ENCODE results near the gene CDC14A.

CDC14A gene

DNA sequence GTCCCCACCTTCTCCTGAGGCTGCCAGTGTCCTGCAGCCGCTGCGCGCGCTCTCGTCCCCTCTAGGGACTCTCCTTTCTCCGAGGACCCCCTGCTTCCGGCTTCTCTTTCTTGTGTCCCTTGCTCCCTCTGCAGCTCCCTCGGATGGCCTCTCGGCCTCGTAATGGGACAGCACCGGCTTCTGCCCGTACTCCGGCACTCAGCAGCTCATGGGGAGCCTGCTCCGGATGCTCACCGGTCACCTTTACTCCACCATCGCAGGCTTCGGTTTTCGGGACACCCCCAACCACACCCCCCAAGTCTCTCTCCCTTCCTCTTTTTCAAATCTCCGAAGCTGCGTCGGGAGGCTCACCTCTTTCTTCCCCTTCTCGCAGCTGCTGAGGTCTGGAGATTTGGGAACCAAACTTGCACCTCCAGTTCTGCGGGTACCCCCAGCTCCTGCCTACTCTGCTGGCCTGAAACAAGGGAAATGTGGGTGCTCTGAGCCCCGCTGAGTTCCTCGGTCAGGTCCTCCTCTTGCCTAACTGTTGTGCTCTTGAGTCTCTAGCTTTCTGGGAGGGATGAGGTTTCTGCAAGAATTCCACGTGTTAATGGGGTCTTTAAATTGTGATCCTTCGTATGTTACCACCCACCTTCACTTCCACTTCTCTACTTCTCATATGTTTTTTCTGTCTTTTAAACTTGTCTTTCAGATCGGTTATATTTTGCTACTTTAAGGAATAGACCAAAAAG is 930 bp downstream of the CDC14A start:
- TF ChIP-seq, protein P1, sequence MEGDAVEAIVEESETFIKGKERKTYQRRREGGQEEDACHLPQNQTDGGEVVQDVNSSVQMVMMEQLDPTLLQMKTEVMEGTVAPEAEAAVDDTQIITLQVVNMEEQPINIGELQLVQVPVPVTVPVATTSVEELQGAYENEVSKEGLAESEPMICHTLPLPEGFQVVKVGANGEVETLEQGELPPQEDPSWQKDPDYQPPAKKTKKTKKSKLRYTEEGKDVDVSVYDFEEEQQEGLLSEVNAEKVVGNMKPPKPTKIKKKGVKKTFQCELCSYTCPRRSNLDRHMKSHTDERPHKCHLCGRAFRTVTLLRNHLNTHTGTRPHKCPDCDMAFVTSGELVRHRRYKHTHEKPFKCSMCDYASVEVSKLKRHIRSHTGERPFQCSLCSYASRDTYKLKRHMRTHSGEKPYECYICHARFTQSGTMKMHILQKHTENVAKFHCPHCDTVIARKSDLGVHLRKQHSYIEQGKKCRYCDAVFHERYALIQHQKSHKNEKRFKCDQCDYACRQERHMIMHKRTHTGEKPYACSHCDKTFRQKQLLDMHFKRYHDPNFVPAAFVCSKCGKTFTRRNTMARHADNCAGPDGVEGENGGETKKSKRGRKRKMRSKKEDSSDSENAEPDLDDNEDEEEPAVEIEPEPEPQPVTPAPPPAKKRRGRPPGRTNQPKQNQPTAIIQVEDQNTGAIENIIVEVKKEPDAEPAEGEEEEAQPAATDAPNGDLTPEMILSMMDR (IDR thresholded peaks at IDR 0.05; ENCODE audit: unreplicated experiment in 3 of 3), result no peak
- Mint-ChIP-seq H3K4me3 (peak overlapping the region; percentile 94 to 100 (median 99)), H3K36me3 (ENCODE audit: low read depth) (peaks cover 24% of the 10 kb centered on the region), H3K27me3 (ENCODE audit: low read depth) (no peaks in the 10 kb centered on the region), H3K9me3 (no peaks in the 10 kb centered on the region), H3K27ac (peak overlapping the region; percentile 87 to 96 (median 91)), H3K4me1 (peaks cover 44% of the 10 kb centered on the region)

DNA sequence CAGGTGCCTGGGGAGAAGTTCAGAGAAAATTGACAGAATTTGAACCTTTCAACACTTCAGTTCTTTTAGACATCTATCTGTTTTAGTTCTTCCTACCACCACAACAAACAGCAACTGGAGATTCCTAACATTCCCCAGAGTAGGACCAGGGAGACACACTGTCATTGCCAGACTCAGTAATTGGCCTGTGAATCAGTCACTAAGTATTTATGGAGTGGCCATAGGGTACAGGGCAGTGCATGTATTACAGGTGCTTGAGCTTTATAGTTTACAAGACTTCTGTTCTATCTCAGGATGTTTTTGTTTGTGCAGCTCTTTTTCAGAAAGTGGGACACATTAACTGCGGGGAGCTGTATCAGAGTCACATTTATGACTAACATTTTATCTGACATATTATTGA is 1.7 kb downstream of the CDC14A start:
- no peaks in the 10 kb centered on the region for H3K9me3 Mint-ChIP-seq
- peak overlapping the region; percentile 87 to 96 (median 91) for H3K27ac Mint-ChIP-seq
- no peaks in the 10 kb centered on the region for H3K27me3 Mint-ChIP-seq (ENCODE audit: low read depth)
- TF ChIP-seq, protein P1 (IDR thresholded peaks at IDR 0.05; ENCODE audit: unreplicated experiment in 3 of 3), result no peak
- H3K4me1 Mint-ChIP-seq, result peaks cover 48% of the 10 kb centered on the region
- peak overlapping the region; percentile 94 to 100 (median 99) for H3K4me3 Mint-ChIP-seq
- peaks cover 28% of the 10 kb centered on the region for H3K36me3 Mint-ChIP-seq (ENCODE audit: low read depth)

DNA sequence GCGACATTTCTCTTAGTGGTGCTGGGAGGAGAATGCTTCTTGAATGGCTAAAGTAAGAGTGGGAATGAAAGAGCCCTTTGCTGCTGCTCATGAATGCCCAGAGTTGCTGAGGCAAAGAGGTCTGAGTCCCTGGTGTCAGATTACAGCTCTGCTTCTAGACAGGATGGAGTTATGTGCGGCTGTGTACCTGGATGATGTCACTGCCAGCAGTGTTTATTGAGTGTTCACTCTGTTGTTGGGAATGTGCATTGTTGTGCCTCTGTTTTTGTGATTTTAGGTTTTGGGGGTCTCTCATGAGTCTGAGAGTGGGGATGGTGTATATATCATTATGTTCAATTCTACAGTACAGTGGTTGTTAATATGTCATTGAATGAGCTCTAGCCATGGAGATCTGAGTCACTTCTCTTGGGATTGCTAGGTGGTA is 2.7 kb downstream of the CDC14A start:
- Mint-ChIP-seq H3K4me3 (peak overlapping the region; percentile 94 to 100 (median 99)), H3K27ac (peak overlapping the region; percentile 78 to 96 (median 91)), H3K9me3 (no peaks in the 10 kb centered on the region), H3K4me1 (peaks cover 51% of the 10 kb centered on the region), H3K27me3 (ENCODE audit: low read depth) (no peaks in the 10 kb centered on the region), H3K36me3 (ENCODE audit: low read depth) (peaks cover 33% of the 10 kb centered on the region)
- TF ChIP-seq, protein P1 (IDR thresholded peaks at IDR 0.05; ENCODE audit: unreplicated experiment in 3 of 3), result no peak

DNA sequence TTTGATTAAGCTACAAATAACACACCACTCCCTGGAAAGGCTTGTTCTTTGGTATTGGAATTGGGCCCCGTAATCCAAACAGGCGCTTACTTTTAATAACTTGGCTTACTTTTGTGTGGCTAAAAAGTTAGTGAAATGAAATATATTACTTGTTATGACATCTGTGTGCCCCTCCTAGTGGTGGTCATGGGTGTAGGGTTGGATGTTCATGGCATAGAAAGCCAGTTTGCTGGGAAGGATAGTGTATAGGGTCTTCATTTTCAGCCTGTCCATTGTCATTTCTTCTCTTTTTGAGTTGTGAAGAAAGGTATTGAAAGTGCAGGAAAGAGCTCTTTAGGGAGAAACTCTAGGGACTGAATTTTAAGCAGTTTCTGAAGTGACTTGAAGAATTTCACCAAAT is 5.9 kb downstream of the CDC14A start:
- H3K27me3 Mint-ChIP-seq (ENCODE audit: low read depth), result no peaks in the 10 kb centered on the region
- H3K36me3 Mint-ChIP-seq (ENCODE audit: low read depth), result peaks cover 52% of the 10 kb centered on the region
- H3K4me3 Mint-ChIP-seq, result peak overlapping the region; percentile 27 to 48 (median 42)
- H3K9me3 Mint-ChIP-seq, result no peaks in the 10 kb centered on the region
- TF ChIP-seq, protein P1 (IDR thresholded peaks at IDR 0.05; ENCODE audit: unreplicated experiment in 3 of 3), result peak in 2 of 3 experiments; percentile 42 to 44
- H3K4me1 Mint-ChIP-seq, result peaks cover 68% of the 10 kb centered on the region
- peak overlapping the region; percentile 83 to 93 (median 92) for H3K27ac Mint-ChIP-seq

DNA sequence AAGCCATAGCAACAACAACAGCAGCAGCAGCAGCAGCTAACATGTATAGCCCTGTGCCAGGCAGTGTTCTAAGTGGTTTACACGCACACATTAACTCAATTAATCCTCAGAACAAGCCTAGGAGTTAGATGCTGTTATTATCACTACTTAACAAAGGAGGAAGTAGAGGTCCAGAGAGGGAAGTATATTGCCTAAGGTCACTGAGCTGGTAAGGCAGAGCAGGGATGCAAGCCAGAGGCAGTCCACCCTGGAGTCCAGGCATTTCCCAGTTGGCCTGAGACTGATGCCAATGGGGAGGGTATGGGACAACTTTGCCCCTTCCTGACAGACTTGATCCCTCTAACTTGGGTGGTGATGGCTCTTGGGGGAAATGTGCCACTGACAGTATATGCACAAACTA is 6.8 kb downstream of the CDC14A start:
- H3K27me3 Mint-ChIP-seq (ENCODE audit: low read depth), result no peaks in the 10 kb centered on the region
- H3K27ac Mint-ChIP-seq, result peak overlapping the region; percentile 33 to 80 (median 70)
- peaks cover 60% of the 10 kb centered on the region for H3K4me1 Mint-ChIP-seq
- H3K36me3 Mint-ChIP-seq (ENCODE audit: low read depth), result peaks cover 52% of the 10 kb centered on the region
- TF ChIP-seq, protein P1 (IDR thresholded peaks at IDR 0.05; ENCODE audit: unreplicated experiment in 3 of 3), result no peak
- no peak overlapping the region for H3K4me3 Mint-ChIP-seq
- no peaks in the 10 kb centered on the region for H3K9me3 Mint-ChIP-seq

Measured in nephron (organoid).